ENCODE data around the gene SLC22A9. TPM values are rescaled to one million over a fixed set of nuclear protein-coding genes. Genes with fewer than 3 reads are reported as not detected.

Gene SLC22A9
- total RNA-seq, result not detected

DNA sequence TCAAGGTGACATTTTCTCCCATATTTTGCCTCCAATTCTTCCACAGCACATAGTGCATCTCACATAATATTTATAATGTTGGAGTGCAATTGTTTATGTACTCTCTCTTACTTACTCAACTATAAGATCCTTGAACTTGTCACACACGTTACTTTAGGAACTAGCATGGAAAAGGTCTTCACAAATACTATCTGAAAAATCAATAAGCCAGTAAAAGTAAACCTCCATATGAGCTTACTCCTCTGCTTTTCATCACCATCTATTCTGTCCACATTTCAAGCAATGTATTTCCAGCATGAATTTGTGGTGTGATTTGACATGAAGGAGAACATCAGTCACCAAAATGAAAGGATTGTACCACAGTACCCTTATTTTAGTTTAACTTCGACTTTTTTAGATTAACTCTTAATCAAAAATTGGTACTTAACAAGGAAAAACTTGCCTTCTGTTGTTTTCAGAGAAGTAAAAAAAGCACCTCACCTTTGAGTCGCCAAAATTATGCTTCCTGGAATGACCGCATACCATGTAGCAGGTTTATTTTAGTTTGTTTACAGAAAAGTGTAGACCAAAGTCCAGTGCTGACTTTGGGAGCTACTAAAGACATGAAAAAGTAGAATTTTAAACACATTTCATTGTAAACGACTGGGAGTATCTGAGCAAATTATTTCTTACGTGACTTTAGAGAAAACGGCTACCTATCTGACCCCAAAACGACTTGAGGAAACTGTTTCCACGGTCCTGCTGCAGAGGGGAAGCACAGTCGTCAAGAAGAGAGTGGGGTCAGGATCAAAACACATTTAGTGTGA lies at the start of gene SLC22A9:
TSS of gene SLC22A9 (plus strand) at position 621 of the 806 bp plus-strand sequence. CDS start 272 bp downstream, outside the sequence.

Other genes starting within 250 kb of the SLC22A9 start
- gene SLC22A24, start 225.6 kb upstream of the SLC22A9 start, total RNA-seq, result not detected
- gene SLC22A25, start 126.2 kb upstream of the SLC22A9 start, total RNA-seq, result not detected
- not detected for gene PLAAT5, start 121.4 kb downstream of the SLC22A9 start, total RNA-seq
- gene LGALS12, start 136.3 kb downstream of the SLC22A9 start, total RNA-seq, result not detected
- gene PLAAT4, start 167.0 kb downstream of the SLC22A9 start, total RNA-seq, result 10 to 100 TPM in 1 of 2 donors, 1 to 10 TPM in 1; 3.7 to 13.4 TPM
- gene PLAAT2, start 193.6 kb downstream of the SLC22A9 start, total RNA-seq, result not detected
- 10 to 100 TPM; 17.6 to 25.0 TPM for gene PLAAT3, start 244.6 kb downstream of the SLC22A9 start, total RNA-seq